Fibroblast of lung (primary cell): ENCODE data around the gene CLMP.

Experiments
- EZH2 ChIP-seq: IDR thresholded peaks from 2 replicates; pipeline ENCODE4 v1.5.1; 2012; ENCODE audit warnings: low read length, control low read depth, mild to moderate bottlenecking; ENCODE audit errors: missing control alignments
- TF ChIP-seq, protein P1 (sequence below), 2 donors: IDR thresholded peaks in 1 of 2; conservative IDR thresholded peaks in 1 of 2; 1 replicate in 1 of 2; 2 replicates in 1 of 2; pipeline ENCODE4 v1.5.1; 2011 to 2012; ENCODE audit warnings: low read length in 2 of 2, control low read depth in 1 of 2, inconsistent platforms in 1 of 2, low read depth in 1 of 2, mild to moderate bottlenecking in 1 of 2

GRCh38 chr11:123052901-123053721 is 141.9 kb downstream of the CLMP start:
- TF ChIP-seq, protein P1, sequence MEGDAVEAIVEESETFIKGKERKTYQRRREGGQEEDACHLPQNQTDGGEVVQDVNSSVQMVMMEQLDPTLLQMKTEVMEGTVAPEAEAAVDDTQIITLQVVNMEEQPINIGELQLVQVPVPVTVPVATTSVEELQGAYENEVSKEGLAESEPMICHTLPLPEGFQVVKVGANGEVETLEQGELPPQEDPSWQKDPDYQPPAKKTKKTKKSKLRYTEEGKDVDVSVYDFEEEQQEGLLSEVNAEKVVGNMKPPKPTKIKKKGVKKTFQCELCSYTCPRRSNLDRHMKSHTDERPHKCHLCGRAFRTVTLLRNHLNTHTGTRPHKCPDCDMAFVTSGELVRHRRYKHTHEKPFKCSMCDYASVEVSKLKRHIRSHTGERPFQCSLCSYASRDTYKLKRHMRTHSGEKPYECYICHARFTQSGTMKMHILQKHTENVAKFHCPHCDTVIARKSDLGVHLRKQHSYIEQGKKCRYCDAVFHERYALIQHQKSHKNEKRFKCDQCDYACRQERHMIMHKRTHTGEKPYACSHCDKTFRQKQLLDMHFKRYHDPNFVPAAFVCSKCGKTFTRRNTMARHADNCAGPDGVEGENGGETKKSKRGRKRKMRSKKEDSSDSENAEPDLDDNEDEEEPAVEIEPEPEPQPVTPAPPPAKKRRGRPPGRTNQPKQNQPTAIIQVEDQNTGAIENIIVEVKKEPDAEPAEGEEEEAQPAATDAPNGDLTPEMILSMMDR (conservative IDR thresholded peaks at IDR 0.05 in 1 of 2, IDR thresholded peaks at IDR 0.05 in 1 of 2; ENCODE audit: low read depth in 1 of 2, low read length in 2 of 2) = no peak
- TF ChIP-seq EZH2 = no peak
